SU-DHL-6 (cell line): ENCODE measurements around the gene THSD4.

Experiments
- CTCF ChIP-seq: fragments of 200-600 bp; sonication (generic); IDR thresholded peaks from one replicate; pipeline ENCODE4 v1.5.1; 2017; ENCODE audit warnings: antibody characterized with exemption, mild to moderate bottlenecking, low read length, moderate library complexity; ENCODE audit not compliant: insufficient read depth, poor library complexity, severe bottlenecking
- EZH2phosphoT487 ChIP-seq: fragments of 200-600 bp; sonication (generic), shearing (Covaris generic); conservative IDR thresholded peaks from 2 replicates; pipeline ENCODE4 v1.6.1; 2018; ENCODE audit warnings: mild to moderate bottlenecking, antibody characterized with exemption, low read length, moderate library complexity, mixed read lengths

- TF ChIP-seq CTCF = no peak
- no peak for TF ChIP-seq EZH2phosphoT487
These were observed 643.4 kb downstream of the THSD4 start for GRCh38 chr15:71758711-71759110.
